Renal pelvis (tissue), 4 donors: Measurements from ENCODE around the gene FXR1. TPM values are rescaled to one million over a fixed set of nuclear protein-coding genes. Genes with fewer than 3 reads are reported as not detected.
"Not testable (repeated sequence)": the region's sequence is repeated elsewhere in the genome, so short reads cannot be mapped to it uniquely, and the experiment has no call there.

Source experiments
- DNase-seq: peaks from one replicate; pipeline ENCODE4 v3.0.0-alpha.2; 2013
- polyA plus RNA-seq, 3 donors: library from polyadenylated mRNA; unstranded; fragments of 120-200 nt; gene quantifications; one replicate each; pipeline ENCODE4 v1.2.1, GENCODE V29; 2013; ENCODE audit not compliant: insufficient read length in 3 of 3

Gene FXR1
- polyA plus RNA-seq, 3 donors = 191 to 229 (median 219) TPM

- DNase-seq = no peak
Measured at GRCh38 chr3:180923561-180923960, 11.1 kb downstream of the FXR1 start.

GRCh38 chr3:180926526-180926925 is 14.1 kb downstream of the FXR1 start:
- DNase-seq = no peak

DNA sequence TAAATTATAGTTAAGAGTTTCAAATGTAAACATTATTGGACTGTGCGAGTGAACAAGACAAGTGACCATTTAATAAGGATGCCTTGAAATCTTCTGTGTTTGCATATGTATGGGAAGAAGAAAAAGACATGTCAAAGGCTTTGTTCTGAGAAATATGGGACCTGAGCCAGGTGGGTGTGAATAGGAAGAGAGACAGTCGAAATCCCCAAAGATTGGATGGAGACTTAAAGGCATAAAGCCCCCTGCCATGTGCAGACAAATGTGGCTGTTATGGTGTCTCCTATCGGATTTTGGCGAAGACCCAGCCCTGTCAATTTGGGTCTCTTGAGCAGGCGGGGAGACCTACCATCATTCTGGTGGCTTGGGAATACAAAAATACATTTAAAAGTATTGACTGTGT is 16.9 kb downstream of the FXR1 start:
- DNase-seq = no peak

DNA sequence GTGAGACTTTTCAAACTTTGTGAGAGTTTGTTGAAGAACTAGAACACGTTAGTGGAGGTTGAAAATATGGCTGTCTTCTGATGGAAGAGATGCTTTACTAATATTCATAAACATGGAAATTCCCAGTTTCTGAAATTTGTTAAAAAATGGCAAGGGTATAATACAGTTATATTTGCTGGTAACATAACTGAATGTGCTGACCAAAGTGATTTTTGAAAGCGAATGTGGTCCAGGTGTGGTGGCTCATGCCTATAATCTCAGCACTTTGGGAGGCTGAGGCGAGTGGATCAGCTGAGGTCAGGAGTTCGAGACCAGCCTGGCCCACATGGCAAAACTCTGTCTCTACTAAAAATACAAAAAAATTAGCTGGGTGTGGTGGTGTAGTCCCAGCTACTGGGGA is 18.1 kb downstream of the FXR1 start:
- DNase-seq = no peak

DNA sequence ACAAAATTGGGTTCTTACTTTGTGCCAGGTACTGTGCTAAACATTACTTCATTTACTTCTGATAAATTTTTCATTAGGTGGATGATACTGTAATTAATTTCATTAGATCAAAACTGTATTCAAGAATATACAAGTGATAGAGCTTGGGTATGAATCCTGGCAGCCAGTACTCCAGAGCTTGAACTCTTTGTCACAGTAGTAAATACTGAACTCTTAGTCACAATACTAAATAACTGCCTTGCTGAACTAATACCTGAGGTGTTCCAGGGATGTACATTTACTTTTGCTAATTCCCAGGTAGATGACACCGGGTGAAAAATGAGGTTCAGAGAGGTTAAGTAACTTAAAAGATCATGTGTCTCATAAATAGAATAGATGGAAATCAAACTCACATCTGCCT is 20.3 kb downstream of the FXR1 start:
- DNase-seq = no peak

DNA sequence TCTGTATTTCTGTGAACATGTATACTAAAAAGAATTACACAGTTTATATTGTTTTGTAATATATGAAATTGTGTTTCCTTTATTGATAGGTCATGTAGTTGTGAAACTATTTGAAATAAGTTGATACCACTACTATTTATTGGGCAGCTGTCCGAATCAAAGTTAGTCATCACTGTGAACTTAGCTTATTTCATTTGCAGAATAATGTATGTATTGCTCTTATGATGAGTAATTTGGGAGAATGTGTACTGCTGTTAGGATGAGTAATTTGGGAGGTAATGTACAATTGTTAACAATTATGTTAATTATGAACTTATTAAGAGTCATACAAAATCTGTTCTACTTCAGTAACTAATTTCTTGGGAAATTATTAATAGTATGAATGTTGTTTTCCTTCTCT is 22.2 kb downstream of the FXR1 start:
- no peak for DNase-seq

- DNase-seq = no peak
Measured at GRCh38 chr3:180940826-180941225, 28.4 kb downstream of the FXR1 start.

DNA sequence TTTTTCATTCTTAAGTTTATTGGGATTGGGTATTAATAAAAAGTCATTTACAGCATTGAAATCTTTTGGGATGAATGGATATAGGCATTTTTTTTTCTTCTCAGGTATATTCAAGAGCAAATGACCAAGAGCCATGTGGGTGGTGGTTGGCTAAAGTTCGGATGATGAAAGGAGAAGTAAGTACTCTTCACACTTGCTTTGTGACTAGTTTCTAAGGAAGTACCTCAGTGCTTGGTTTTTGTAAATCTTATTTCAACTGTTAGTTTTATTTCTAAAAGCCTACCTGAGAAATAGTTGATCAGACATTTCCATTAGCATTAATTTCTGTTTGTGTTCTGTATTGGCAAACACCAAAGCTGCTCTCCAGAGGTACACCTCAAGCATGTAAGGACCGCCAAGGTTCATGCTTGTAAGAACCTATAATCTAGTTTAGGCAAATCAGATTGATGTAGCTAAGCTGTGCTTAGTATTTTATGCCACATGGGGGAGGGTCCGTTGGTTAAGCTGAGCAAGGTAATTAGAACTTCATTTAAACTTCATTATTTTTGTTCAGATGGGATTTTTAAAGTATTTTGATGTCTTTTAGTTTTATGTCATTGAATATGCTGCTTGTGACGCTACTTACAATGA is 35.4 kb downstream of the FXR1 start:
- no peak for DNase-seq

- no peak for DNase-seq
Measured at GRCh38 chr3:180959691-180960090, 47.2 kb downstream of the FXR1 start.

GRCh38 chr3:180961087-180961486 is 48.6 kb downstream of the FXR1 start:
- no peak for DNase-seq

DNA sequence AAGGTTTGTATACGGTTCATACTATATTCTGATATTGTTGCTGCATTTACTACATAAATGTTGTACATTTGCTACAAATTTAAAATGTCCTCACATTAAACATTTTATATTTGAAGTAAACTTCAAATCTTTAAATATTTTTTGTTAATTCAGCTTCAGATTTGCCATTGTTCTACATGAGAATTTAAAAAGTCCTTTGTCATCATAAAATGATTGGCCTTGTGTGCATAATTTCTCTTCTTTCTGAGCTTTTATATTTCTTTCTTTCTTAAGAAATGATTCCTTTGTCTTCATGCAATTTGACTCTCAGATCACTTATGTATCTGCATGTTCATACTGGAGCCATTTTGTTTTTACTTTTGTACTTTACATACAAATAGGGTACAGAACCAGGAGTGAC is 49.1 kb downstream of the FXR1 start:
- no peak for DNase-seq

GRCh38 chr3:180962530-180962929 is 50.1 kb downstream of the FXR1 start:
- no peak for DNase-seq

GRCh38 chr3:180970931-180971330 is 58.5 kb downstream of the FXR1 start:
- no peak for DNase-seq

- DNase-seq = no peak
Measured at GRCh38 chr3:180973543-180973942, 61.1 kb downstream of the FXR1 start.

GRCh38 chr3:180974286-180974685 is 61.8 kb downstream of the FXR1 start:
- DNase-seq = no peak

DNA sequence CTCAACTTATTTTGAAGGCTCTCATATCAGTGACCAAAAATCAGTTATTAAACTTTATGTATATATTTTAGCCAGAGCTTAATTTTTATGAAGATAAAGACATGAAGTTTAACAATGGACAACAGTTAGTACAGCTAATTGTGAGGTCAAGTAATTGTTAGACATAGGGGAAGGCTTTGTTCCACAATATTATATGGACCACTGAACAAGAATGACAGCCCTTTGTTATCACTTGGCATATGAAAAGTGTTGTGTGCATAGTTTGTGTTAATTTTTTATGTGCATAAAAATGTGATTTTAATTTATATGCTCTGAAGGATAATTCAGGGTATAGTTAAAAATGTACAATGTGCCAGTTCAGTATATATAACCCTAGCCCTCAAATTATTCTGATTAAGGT is 65.0 kb downstream of the FXR1 start:
- no peak for DNase-seq

DNA sequence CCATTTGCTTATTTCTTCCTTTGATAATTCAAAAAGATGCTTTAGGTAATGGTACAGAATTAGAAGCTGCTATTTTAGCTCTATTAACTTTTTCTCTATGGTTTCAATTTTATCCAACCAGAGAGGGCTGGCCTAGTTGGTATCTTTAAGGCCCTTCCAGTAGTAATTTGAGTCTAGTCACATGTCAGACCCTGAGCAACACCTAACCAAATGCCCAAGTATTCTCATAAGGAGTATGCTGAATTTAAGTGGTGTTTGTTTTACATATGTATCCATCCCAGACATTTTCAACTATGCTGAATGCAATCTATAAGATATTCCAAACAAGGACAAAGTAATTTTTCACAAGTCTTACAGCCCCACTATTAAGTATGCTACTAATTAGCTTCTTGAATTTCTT is 67.5 kb downstream of the FXR1 start:
- DNase-seq = no peak

DNA sequence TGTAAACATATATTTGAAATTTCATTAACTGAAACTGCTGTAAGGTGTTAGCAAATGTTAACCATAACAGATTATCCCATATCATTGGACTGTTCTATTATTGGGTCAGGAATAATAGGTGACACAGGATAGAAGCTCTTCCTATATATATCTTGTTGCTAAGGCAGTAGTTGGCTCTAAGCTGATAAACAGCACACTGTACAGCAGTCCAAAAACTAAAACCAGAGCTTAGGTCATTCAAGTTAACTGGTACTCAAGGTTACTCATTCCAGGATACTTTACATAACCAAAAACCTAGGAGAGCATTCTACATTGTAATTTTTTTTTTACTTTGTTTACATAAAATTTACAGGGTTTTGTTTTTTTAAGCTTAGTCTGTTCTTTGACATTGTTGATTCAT is 68.1 kb downstream of the FXR1 start:
- DNase-seq = no peak

DNA sequence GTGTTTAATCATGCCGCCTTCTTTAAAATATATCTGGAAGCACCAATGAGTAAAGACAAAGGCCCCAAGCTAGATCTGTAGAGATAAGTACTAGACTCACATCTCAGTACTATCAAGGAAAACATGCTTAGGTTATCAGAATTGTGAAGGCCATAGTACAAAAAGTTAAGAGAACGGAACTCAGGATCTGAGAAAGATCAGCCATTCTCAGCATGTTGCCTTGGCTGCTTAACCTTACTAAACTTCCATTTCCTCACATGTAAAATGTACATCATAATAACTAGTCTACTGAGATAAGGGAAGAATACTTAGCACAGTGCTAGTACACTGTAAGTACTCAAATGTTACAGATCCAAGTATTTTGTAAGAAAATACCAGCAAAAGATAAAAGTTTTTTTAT is 69.4 kb downstream of the FXR1 start:
- DNase-seq = no peak

- no peak for DNase-seq
Measured at GRCh38 chr3:180983136-180983535, 70.7 kb downstream of the FXR1 start.

- DNase-seq = not testable (repeated sequence)
Measured at GRCh38 chr3:180986366-180986765, 73.9 kb downstream of the FXR1 start.

- no peak for DNase-seq
Measured at GRCh38 chr3:180987344-180987743, 74.9 kb downstream of the FXR1 start.

DNA sequence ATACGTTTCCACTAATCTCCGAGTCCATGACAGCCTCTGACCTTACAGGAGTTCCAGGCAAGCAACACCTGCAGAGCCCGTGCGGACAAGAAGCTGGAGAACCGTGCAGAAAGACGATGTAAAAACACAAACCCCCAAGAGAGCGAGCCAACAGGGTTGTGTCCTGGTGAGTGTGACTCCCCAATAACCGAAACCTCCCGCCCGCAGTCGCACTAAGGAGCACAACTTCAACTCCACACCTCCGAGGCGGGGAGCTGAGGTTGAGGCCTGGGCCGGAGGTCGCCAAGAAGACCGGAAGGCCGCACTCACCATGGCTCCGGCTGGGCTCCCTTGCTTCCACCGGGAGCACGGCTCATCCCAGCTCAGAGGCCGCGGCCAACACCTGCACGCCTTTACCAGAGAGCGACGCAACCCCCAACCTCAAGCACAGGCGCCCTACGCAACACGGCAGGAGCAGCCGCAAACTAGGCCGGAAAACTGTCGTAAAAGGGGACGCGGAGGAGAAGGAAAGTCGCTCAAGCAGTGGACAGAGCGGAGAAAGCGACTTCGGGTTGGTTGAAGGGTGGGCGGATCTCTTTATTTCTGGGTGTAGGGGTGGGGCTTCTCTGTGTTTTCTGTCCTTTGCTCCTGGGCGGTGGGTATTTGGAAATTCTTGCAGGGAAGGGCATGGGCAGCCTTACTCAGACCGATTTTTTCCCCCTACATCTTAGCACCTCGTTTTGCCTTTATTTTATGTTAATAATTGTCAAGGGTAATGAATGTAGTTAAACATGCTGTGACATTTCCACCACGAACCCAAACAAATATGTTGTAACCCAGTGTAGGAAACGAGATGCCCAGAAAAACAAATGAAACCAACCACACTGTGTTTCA is 77.1 kb downstream of the FXR1 start, which contains the start of gene DNAJC19:
Gene DNAJC19 (minus strand): TSS at position 446 of the 873 bp plus-strand sequence. CDS start 134 bp downstream, at position 312.
- DNase-seq = peak; percentile 97

DNA sequence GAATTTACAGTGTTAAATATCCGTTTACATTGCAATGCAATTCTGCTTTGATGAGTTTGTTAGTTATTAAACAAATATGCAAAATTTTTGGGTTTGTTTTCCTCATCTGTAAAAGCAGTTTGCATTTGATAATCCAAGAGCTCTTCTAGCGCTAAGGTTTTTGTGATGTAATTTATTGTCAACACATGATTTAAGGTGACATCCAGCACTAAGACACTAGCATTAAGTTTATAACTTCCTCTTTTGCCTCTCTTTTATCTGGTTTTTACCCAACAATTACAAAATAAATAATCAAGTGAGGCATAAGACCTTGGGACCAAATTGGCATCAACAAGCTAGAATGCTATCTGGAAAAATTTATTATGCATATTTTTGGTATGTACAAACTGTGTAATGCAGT is 78.0 kb downstream of the FXR1 start:
- DNase-seq = no peak
